Stimulated activated effector memory CD8-positive, alpha-beta T cell treated with anti-CD3 and anti-CD28 coated beads, Interleukin-12 subunit alpha, Interleukin-12 subunit beta, amount 100 ng/mL, for 72 hours (primary cell): ENCODE data around the gene PUDP.

Experiments
- ATAC-seq: fragments of 150-1000 bp; cut with Tn5 transposase; 2 replicates; pipeline ENCODE4 v1.10.0; 2021
- DNase-seq, 2 donors: peaks; one replicate each; pipeline ENCODE4 v3.0.0; 2021 to 2022; ENCODE audit warnings: low spot score in 2 of 2
- H3K27ac Mint-ChIP-seq: one replicate; pipeline ENCODE4 v1.8.0; 2022; ENCODE audit warnings: mild to moderate bottlenecking, mixed read lengths
- H3K36me3 Mint-ChIP-seq: one replicate; pipeline ENCODE4 v1.8.0; 2022; ENCODE audit warnings: mild to moderate bottlenecking, mixed read lengths
- H3K4me1 Mint-ChIP-seq: one replicate; pipeline ENCODE4 v1.8.0; 2022; ENCODE audit warnings: mixed read lengths
- H3K4me3 Mint-ChIP-seq: one replicate; pipeline ENCODE4 v1.8.0; 2022; ENCODE audit warnings: mild to moderate bottlenecking, mixed read lengths
- H3K9me3 Mint-ChIP-seq: one replicate; pipeline ENCODE4 v1.8.0; 2022; ENCODE audit warnings: mixed read lengths

Gene PUDP

DNA sequence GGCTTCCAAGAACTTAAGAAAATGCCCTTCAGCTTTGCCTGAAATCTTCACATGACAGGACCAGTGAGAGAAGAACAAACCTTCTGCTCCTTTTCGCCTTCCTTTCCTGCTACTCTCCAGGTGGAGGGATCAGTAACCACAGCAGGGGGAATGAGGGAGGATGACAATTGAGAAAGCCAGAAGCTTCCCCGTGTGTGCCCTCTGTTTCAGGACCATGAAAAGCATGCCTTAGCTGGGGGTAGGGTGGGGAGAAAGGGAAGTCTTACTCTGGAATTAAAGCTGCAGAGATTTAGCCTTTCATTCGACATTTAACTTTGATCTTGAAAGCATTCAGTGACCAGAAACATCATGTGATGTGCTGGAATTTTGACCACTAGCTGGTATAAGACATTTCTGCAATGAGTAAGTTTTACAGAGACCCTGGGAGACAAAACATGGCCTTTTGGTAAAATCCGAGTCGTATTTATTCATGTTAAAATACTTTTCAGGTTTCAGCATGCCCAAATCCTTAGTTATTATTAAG, 10.6 kb upstream of the PUDP start:
- no peak for ATAC-seq
- Mint-ChIP-seq H3K9me3 (no peaks in the 10 kb centered on the region), H3K27ac (no peak overlapping the region), H3K4me3 (no peak overlapping the region), H3K4me1 (no peaks in the 10 kb centered on the region), H3K36me3 (no peaks in the 10 kb centered on the region)
- DNase-seq, result no peak

DNA sequence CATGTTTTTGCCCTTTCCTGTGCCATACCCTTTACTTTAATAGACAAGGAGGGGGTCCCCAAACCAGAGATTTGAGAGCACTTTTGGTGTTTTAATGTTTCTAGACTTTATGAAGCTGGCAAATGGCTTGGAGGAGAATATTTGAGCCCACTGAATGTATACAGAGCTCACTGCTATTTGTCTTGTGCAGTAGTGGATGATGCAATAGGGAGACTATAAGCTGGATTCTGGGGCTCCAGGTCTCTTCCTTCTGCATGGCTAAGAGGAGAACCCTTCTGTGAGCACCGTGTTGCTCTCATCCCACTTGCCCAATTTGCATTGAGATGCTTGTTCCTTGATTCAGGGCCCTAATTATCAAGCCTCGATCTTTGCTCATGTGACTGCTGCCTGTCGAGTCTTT, 8.9 kb upstream of the PUDP start:
- DNase-seq (no peak), ATAC-seq (no peak)
- Mint-ChIP-seq H3K27ac (no peak overlapping the region), H3K36me3 (no peaks in the 10 kb centered on the region), H3K4me3 (no peak overlapping the region), H3K9me3 (no peaks in the 10 kb centered on the region), H3K4me1 (no peaks in the 10 kb centered on the region)

DNA sequence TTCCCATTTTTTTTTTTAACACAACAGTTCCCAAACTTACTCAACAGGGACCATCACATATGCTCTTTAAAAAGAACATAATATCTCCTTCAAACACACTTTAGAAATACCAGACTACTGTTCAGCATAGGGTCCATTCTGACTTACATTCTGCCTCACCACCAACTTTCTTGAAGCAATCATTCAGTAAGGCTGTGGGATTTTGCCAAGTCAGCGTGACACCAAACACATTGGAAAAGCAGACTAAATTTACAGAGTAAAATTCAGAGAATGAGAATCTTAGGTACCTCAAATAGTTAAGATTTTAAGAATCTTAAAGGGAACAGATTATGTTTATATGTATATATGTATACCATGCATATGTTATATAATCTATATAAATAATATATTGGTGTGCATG, 7.2 kb upstream of the PUDP start:
- ATAC-seq (no peak), DNase-seq (no peak)
- no peaks in the 10 kb centered on the region for H3K36me3 Mint-ChIP-seq
- no peaks in the 10 kb centered on the region for H3K9me3 Mint-ChIP-seq
- no peak overlapping the region for H3K4me3 Mint-ChIP-seq
- no peaks in the 10 kb centered on the region for H3K4me1 Mint-ChIP-seq
- H3K27ac Mint-ChIP-seq, result no peak overlapping the region

- no peak for DNase-seq
- peaks cover under 1% of the 10 kb centered on the region for H3K36me3 Mint-ChIP-seq
- H3K4me1 Mint-ChIP-seq, result no peaks in the 10 kb centered on the region
- peak overlapping the region; percentile 56 for H3K27ac Mint-ChIP-seq
- H3K4me3 Mint-ChIP-seq, result no peak overlapping the region
- ATAC-seq, result no peak
- no peaks in the 10 kb centered on the region for H3K9me3 Mint-ChIP-seq
Observed at GRCh38 chrX:7154041-7154597, 6.2 kb upstream of the PUDP start.

DNA sequence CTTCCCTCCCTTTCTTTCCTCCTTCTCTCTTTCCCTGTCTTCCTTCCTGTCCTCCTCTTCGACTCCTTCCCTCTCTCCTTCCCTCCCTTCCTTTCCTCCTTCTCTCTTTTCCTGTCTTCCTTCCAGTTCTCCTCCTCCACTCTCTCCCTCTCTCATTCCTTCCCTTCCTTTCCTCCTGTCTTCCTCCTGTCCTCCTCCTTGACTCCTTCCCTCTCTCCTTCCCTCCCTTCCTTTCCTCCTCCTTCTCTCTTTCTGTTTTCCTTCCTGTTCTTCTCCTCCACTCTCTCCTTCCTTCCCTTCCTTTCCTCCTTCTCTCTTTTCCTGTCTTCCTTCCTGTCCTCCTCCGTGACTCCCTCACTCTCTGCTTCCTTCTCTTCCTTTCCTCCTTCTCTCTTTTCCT, 5.3 kb upstream of the PUDP start:
- H3K9me3 Mint-ChIP-seq, result no peaks in the 10 kb centered on the region
- H3K27ac Mint-ChIP-seq, result peak overlapping the region; percentile 56
- no peaks in the 10 kb centered on the region for H3K4me1 Mint-ChIP-seq
- ATAC-seq (no peak), DNase-seq (no peak)
- peaks cover 9% of the 10 kb centered on the region for H3K36me3 Mint-ChIP-seq
- no peak overlapping the region for H3K4me3 Mint-ChIP-seq

- Mint-ChIP-seq H3K36me3 (peaks cover 25% of the 10 kb centered on the region), H3K9me3 (no peaks in the 10 kb centered on the region), H3K4me1 (peaks cover 7% of the 10 kb centered on the region), H3K4me3 (no peak overlapping the region), H3K27ac (no peak overlapping the region)
- no peak for DNase-seq
- no peak for ATAC-seq
Observed at GRCh38 chrX:7149411-7149810, 1.5 kb upstream of the PUDP start.

- Mint-ChIP-seq H3K4me3 (peak within 1 kb of the TSS; percentile 71), H3K36me3 (peaks cover 25% of the 10 kb centered on the region), H3K9me3 (no peaks in the 10 kb centered on the region), H3K4me1 (peaks cover 7% of the 10 kb centered on the region), H3K27ac (peak within 1 kb of the TSS; percentile 85)
- ATAC-seq (peak; percentile 63), DNase-seq (peak in 1 of 2 donors; percentile 56)
Observed at GRCh38 chrX:7147413-7147977, 458 bp downstream of the PUDP start, which contains the start of gene STS. STS (plus strand) TSS chrX:7147712; CDS start chrX:7253200, 105,488 bp downstream.

DNA sequence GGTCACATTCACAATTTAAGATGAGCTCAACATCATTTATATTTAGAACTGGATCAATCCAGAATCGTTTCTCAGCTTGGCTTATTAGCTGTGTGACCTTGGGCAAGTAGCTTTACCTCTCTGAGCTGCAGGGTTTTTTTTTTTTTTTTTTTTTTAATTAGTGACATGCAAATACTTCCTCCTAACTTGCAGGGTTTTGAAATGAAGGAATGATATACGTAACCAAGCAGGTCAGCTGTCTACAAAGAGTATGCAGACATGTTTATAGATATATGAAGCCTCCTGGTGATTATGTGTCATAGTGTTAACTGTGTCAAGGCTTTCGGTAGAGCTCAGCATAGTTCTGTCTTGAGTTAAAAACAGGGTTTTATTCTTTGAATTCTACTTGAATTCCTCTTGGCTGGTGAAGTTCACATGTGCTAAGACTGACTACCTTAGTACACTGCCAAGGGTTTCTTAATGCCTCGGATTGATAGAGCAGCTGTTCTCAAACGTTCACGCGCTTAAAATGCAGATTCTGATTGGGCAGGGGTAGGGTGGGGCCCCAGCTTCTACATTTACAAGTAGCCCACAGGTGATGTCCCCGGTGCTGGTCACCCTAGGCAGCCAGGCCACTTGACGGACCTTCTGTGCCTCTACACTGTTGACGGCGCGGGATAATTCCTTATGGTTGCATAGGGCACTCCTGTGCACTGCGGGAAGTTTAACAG, 1.1 kb downstream of the PUDP start:
- DNase-seq, result peak in 1 of 2 donors; percentile 1
- Mint-ChIP-seq H3K36me3 (peaks cover 25% of the 10 kb centered on the region), H3K4me3 (peak overlapping the region; percentile 71), H3K27ac (peak overlapping the region; percentile 85), H3K9me3 (no peaks in the 10 kb centered on the region), H3K4me1 (peaks cover 7% of the 10 kb centered on the region)
- ATAC-seq, result peak; percentile 32

DNA sequence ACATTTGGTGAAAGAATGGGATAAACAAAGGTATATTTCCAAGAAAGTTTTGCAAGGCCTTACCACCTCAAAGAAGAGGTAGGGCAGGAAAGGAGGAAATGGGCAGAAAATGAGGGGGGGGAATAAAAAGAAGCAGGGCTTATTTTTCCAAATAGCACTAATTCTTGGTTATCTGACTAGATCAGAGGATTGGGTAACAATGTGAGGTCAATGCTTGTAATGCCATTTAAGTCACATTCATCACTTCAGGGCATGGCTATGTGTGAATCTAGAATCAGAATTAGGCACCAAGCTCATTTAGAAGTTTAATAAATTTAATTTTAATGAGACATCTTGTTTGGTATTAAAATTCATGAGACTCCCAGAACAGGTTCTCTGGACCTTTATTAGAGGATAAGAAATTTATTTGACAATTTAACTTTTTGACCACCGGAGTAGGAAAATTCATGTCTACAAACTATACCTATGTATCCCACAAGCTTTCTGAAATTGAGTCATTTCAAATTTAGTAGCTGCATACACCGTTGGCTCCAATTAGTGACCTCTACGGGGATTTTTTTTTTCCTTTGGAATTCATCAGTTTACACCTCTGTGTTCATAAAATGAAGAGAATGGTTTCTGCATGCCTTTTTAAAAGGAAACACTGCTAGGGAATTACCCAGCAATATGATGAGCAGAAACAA, 1.8 kb downstream of the PUDP start:
- Mint-ChIP-seq H3K4me3 (peak overlapping the region; percentile 71), H3K9me3 (no peaks in the 10 kb centered on the region), H3K27ac (no peak overlapping the region), H3K36me3 (peaks cover 25% of the 10 kb centered on the region), H3K4me1 (peaks cover 7% of the 10 kb centered on the region)
- ATAC-seq (no peak), DNase-seq (no peak)

GRCh38 chrX:7145454-7145853, 2.5 kb downstream of the PUDP start:
- H3K27ac Mint-ChIP-seq, result no peak overlapping the region
- DNase-seq, result no peak
- H3K4me3 Mint-ChIP-seq, result no peak overlapping the region

DNA sequence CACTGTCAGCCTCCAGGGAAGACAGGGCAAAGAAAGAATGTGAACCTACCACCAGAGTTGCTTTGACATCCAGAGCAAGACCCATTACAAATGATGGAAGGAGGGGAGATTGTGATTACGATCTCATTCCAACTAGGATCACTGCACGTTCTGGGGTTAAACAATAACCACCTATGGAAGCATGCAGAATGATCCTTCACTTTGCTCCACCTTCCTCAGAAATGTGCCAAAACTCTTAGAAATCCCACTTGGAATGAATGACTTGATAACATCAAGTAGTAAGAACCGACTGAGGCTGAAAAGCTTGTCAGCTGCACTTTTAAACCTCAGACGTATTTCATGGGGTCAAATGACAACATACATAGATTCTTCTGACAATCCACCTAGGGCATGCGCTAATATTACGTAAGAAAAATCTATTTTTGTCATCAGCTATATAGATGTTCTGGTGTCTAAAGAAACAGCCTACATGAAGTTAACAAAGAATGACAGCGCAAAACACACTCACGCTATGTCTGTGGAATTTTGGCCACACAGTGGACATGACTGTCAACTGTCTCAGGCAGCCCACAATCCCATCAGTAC, 3.9 kb downstream of the PUDP start:
- Mint-ChIP-seq H3K36me3 (peaks cover 24% of the 10 kb centered on the region), H3K27ac (no peak overlapping the region), H3K4me3 (no peak overlapping the region), H3K4me1 (peaks cover 7% of the 10 kb centered on the region), H3K9me3 (no peaks in the 10 kb centered on the region)
- ATAC-seq, result no peak
- DNase-seq, result no peak

More at GRCh38 chrX:7145454-7145853, 2.5 kb downstream of the PUDP start:
- peaks cover 7% of the 10 kb centered on the region for H3K4me1 Mint-ChIP-seq
- ATAC-seq, result no peak
- H3K36me3 Mint-ChIP-seq, result peaks cover 25% of the 10 kb centered on the region
- H3K9me3 Mint-ChIP-seq, result no peaks in the 10 kb centered on the region

GRCh38 chrX:7143076-7143475, 4.9 kb downstream of the PUDP start:
- Mint-ChIP-seq H3K36me3 (peaks cover 14% of the 10 kb centered on the region), H3K9me3 (no peaks in the 10 kb centered on the region), H3K27ac (no peak overlapping the region), H3K4me3 (no peak overlapping the region), H3K4me1 (peaks cover 7% of the 10 kb centered on the region)
- no peak for ATAC-seq
- no peak for DNase-seq

GRCh38 chrX:7139202-7140081, 8.5 kb downstream of the PUDP start:
- Mint-ChIP-seq H3K36me3 (no peaks in the 10 kb centered on the region), H3K9me3 (no peaks in the 10 kb centered on the region), H3K4me1 (peaks cover 8% of the 10 kb centered on the region), H3K27ac (no peak overlapping the region), H3K4me3 (no peak overlapping the region)
- no peak for ATAC-seq
- DNase-seq, result no peak

- Mint-ChIP-seq H3K36me3 (no peaks in the 10 kb centered on the region), H3K27ac (no peak overlapping the region), H3K4me3 (no peak overlapping the region), H3K9me3 (no peaks in the 10 kb centered on the region), H3K4me1 (peaks cover 18% of the 10 kb centered on the region)
- DNase-seq (no peak), ATAC-seq (no peak)
Observed at GRCh38 chrX:7134981-7135380, 13.0 kb downstream of the PUDP start.
